Upper lobe of left lung (tissue), 6 donors: ENCODE measurements around the gene ANKRD34C. TPM values are rescaled to one million over a fixed set of nuclear protein-coding genes. Genes with fewer than 3 reads are reported as not detected.

Experiments
- ATAC-seq, 2 donors: fragments of 200-7000 bp; cut with Tn5 transposase; one replicate each; pipeline ENCODE4 v1.9.1; 2022; ENCODE audit warnings: mild to moderate bottlenecking in 2 of 2, moderate library complexity in 2 of 2; ENCODE audit not compliant: low FRiP score in 2 of 2
- DNase-seq, 2 donors: peaks; one replicate each; pipeline ENCODE4 v3.0.0-alpha.2; 2019 to 2020
- H3K27ac ChIP-seq, 4 donors: fragments of 200-600 bp; sonication (generic); one replicate each; pipeline ENCODE4 v1.5.1; 2016 to 2019
- H3K27me3 ChIP-seq, 4 donors: fragments of 200-600 bp; sonication (generic); one replicate each; pipeline ENCODE4 v1.5.1; 2017 to 2019
- H3K36me3 ChIP-seq, 4 donors: fragments of 200-600 bp; sonication (generic); one replicate each; pipeline ENCODE4 v1.5.1; 2016 to 2019
- H3K4me1 ChIP-seq, 4 donors: fragments of 200-600 bp; sonication (generic); one replicate each; pipeline ENCODE4 v1.5.1; 2018 to 2019
- H3K4me3 ChIP-seq, 4 donors: fragments of 200-600 bp; sonication (generic); one replicate each; pipeline ENCODE4 v1.5.1; 2017 to 2019; ENCODE audit warnings: mild to moderate bottlenecking in 2 of 4, moderate library complexity in 1 of 4
- H3K9me3 ChIP-seq, 4 donors: fragments of 200-600 bp; sonication (generic); one replicate each; pipeline ENCODE4 v1.5.1; 2018 to 2019
- CTCF ChIP-seq, 6 experiments: fragments of 450-650 bp in 4 of 6; fragments of 200-600 bp in 2 of 6; sonication (generic) in 2 of 6; IDR thresholded peaks; one replicate each; pipeline ENCODE4 v1.5.1; 2016 to 2019; ENCODE audit warnings: antibody characterized with exemption in 6 of 6
- EP300 ChIP-seq, 4 donors: sonication (generic); formaldehyde crosslinking; IDR thresholded peaks; one replicate each; pipeline ENCODE4 v1.5.1; 2017; ENCODE audit warnings: antibody characterized with exemption in 4 of 4, control low read depth in 2 of 4
- POLR2A ChIP-seq, 4 donors: fragments of 450-650 bp; IDR thresholded peaks; one replicate each; pipeline ENCODE4 v1.5.1; 2016 to 2017; ENCODE audit warnings: antibody characterized with exemption in 4 of 4, mild to moderate bottlenecking in 2 of 4
- POLR2AphosphoS5 ChIP-seq, 2 donors: sonication (generic); formaldehyde crosslinking; IDR thresholded peaks; one replicate each; pipeline ENCODE4 v1.5.1; 2017; ENCODE audit warnings: antibody characterized with exemption in 2 of 2
- WGBS, 2 donors: methylation state at CpG; one replicate each; pipeline ENCODE4 v1.1.5; 2017 to 2018; 5-methylcytosine and 5-hydroxymethylcytosine counted together
- total RNA-seq, 6 donors: library from RNA; depleted of rRNA in 4 of 6; stranded (reverse); fragments of >200 nt in 4 of 6; gene quantifications; one replicate each; pipeline versions ENCODE4 v1.1.0 to v1.2.1, GENCODE V29; 2016 to 2021
- donor health status: DM: no; HTN: no; CAD: no; lungs with moderate emphysema.
- donor health status: DM: no; HTN: yes; CAD: no; lungs with severe emphysema.

ANKRD34C gene
- total RNA-seq, 6 donors from 2014 or later, result not detected

GRCh38 chr15:79294075-79294474 lies 11.6 kb downstream of the ANKRD34C start:
- 76 to 80% methylated on average over 1 to 7 of the region's 7 CpGs for WGBS, 2 donors
- H3K27me3 ChIP-seq, result no peaks in the 10 kb centered on the region
- no peak overlapping the region for H3K4me3 ChIP-seq
- DNase-seq (no peak), ATAC-seq (no peak)
- no peaks in the 10 kb centered on the region for H3K4me1 ChIP-seq
- TF ChIP-seq POLR2A (IDR thresholded peaks at IDR 0.05) (no peak), CTCF (IDR thresholded peaks at IDR 0.05) (no peak), POLR2AphosphoS5 (IDR thresholded peaks at IDR 0.05) (no peak), EP300 (IDR thresholded peaks at IDR 0.05) (no peak)
- H3K36me3 ChIP-seq, result no peaks in the 10 kb centered on the region
- H3K9me3 ChIP-seq, result no peaks in the 10 kb centered on the region
- no peak overlapping the region for H3K27ac ChIP-seq

DNA sequence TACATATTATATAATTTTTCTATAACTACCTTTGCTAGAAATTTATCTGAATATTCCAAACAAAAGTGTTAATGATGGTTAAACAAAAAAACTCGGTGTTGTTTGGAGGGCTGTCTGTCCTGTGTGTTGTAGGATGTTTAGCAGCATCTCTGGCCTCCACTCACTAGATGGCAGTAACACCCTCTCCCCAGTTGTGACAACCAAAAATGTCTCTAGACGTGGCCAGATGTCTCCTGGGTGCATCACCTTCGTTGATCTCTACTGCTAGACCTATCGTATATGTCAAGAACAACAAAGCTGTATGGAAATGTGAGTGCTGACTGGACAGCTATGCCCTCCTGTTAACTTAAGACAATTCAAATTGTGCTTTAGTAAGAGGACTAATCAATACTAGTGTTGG lies 14.1 kb downstream of the ANKRD34C start:
- no peaks in the 10 kb centered on the region for H3K36me3 ChIP-seq
- WGBS, 2 donors, result 54 to 58% methylated on average over 4 of the region's 4 CpGs
- H3K4me3 ChIP-seq, result no peak overlapping the region
- no peaks in the 10 kb centered on the region for H3K4me1 ChIP-seq
- no peaks in the 10 kb centered on the region for H3K27me3 ChIP-seq
- DNase-seq (no peak), ATAC-seq (no peak)
- no peak overlapping the region for H3K27ac ChIP-seq
- H3K9me3 ChIP-seq, result no peaks in the 10 kb centered on the region
- TF ChIP-seq POLR2AphosphoS5 (IDR thresholded peaks at IDR 0.05), result no peak
- TF ChIP-seq CTCF (IDR thresholded peaks at IDR 0.05), result no peak
- no peak for TF ChIP-seq EP300 (IDR thresholded peaks at IDR 0.05)
- no peak for TF ChIP-seq POLR2A (IDR thresholded peaks at IDR 0.05)

GRCh38 chr15:79299126-79299840 lies 16.8 kb downstream of the ANKRD34C start:
- whole genome bisulfite sequencing, 2 donors, result 82 to 89% methylated on average over 7 of the region's 7 CpGs
- Histone ChIP-seq H3K4me1 (no peaks in the 10 kb centered on the region), H3K27ac (no peak overlapping the region), H3K36me3 (no peaks in the 10 kb centered on the region), H3K4me3 (no peak overlapping the region), H3K9me3 (no peaks in the 10 kb centered on the region), H3K27me3 (no peaks in the 10 kb centered on the region)
- no peak for DNase-seq
- no peak for ATAC-seq
- TF ChIP-seq CTCF (IDR thresholded peaks at IDR 0.05), result no peak
- TF ChIP-seq EP300 (IDR thresholded peaks at IDR 0.05), result no peak
- TF ChIP-seq POLR2A (IDR thresholded peaks at IDR 0.05), result no peak
- no peak for TF ChIP-seq POLR2AphosphoS5 (IDR thresholded peaks at IDR 0.05)

DNA sequence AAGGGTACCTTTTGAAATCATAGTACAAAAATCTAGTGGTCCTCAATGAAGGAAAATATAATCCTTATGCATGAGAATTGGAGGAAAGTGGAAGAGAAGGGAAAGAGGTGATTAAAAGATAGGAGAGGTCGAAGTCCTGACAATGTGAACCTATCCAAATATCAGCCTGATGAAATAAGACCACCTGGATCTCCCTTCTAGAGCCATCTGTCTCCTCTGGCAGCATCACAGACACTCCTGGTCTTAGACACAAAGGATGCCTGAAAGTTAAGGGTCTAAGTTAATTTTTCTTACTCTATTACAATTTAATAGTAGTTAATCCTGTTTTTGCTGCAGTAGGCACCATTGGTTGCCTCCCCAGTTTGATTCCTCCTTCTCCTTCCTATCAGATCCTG lies 17.3 kb downstream of the ANKRD34C start:
- H3K27ac ChIP-seq, result no peak overlapping the region
- ATAC-seq, result no peak
- H3K4me1 ChIP-seq, result no peaks in the 10 kb centered on the region
- no peaks in the 10 kb centered on the region for H3K36me3 ChIP-seq
- no peaks in the 10 kb centered on the region for H3K27me3 ChIP-seq
- H3K9me3 ChIP-seq, result no peaks in the 10 kb centered on the region
- no peak for DNase-seq
- no peak for TF ChIP-seq CTCF (IDR thresholded peaks at IDR 0.05)
- TF ChIP-seq POLR2AphosphoS5 (IDR thresholded peaks at IDR 0.05), result no peak
- WGBS, 2 donors, result 54 to 67% methylated on average over 1 of the region's 1 CpG
- H3K4me3 ChIP-seq, result no peak overlapping the region

DNA sequence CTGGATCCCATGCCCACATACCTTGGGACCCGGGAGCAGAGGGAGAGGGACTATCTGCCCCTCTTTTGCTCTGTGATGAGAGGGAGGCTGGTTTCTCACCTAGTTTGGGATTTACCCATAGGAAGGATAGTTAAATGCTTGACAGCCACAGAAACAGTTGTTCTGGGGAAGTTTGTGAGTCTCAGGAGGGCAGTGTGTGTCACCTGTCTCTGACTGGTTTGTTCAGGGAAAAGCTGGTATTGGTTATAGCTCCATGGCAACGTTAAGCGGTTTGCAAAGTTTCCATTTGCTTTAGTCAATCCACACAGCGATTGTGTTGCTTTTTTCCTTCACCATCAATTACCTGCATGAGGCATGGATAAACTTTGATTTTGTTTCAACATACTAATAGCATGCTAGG lies 24.7 kb downstream of the ANKRD34C start:
- Histone ChIP-seq H3K4me3 (no peak overlapping the region), H3K27me3 (no peaks in the 10 kb centered on the region), H3K27ac (no peak overlapping the region), H3K36me3 (no peaks in the 10 kb centered on the region), H3K9me3 (no peaks in the 10 kb centered on the region), H3K4me1 (peaks cover 0 to 15% (median 11%) of the 10 kb centered on the region in 4 donors)
- DNase-seq, result no peak
- TF ChIP-seq POLR2A (IDR thresholded peaks at IDR 0.05) (no peak), POLR2AphosphoS5 (IDR thresholded peaks at IDR 0.05) (no peak), EP300 (IDR thresholded peaks at IDR 0.05) (no peak), CTCF (IDR thresholded peaks at IDR 0.05) (no peak)
- no peak for ATAC-seq
- 45 to 68% methylated on average over 4 of the region's 4 CpGs for WGBS, 2 donors
